Spleen (tissue), 11 donors: ENCODE measurements around the gene EMX1. TPM values are rescaled to one million over a fixed set of nuclear protein-coding genes. Genes with fewer than 3 reads are reported as not detected.

Experiments used
- DNase-seq: peaks from one replicate; pipeline ENCODE4 v3.0.0-alpha.2; 2020
- H3K27ac ChIP-seq, 8 donors: fragments of 200-600 bp; sonication (generic) in 7 of 8; 1 replicate in 4 of 8; 2 replicates in 4 of 8; pipeline versions ENCODE4 v1.5.0 to v1.8.0; 2016 to 2021; ENCODE audit warnings: inconsistent platforms in 4 of 8, mild to moderate bottlenecking in 4 of 8, moderate library complexity in 1 of 8
- H3K27me3 ChIP-seq, 7 donors: fragments of 200-600 bp; sonication (generic) in 6 of 7; replicated peaks in 1 of 7; 1 replicate in 4 of 7; 2 replicates in 3 of 7; pipeline versions ENCODE4 v1.5.0 to v1.8.0; 2016 to 2021; ENCODE audit warnings: inconsistent platforms in 3 of 7, mild to moderate bottlenecking in 1 of 7
- H3K36me3 ChIP-seq, 6 donors: fragments of 200-600 bp; sonication (generic) in 5 of 6; 1 replicate in 4 of 6; 2 replicates in 2 of 6; pipeline versions ENCODE4 v1.5.0 to v1.8.0; 2016 to 2021; ENCODE audit warnings: inconsistent platforms in 2 of 6
- H3K4me1 ChIP-seq, 6 donors: fragments of 200-600 bp; sonication (generic) in 5 of 6; 1 replicate in 3 of 6; 2 replicates in 3 of 6; pipeline versions ENCODE4 v1.5.0 to v1.8.0; 2016 to 2021; ENCODE audit warnings: inconsistent platforms in 3 of 6
- H3K4me3 ChIP-seq, 8 donors: fragments of 200-600 bp; sonication (generic) in 7 of 8; 1 replicate in 4 of 8; 2 replicates in 4 of 8; pipeline versions ENCODE4 v1.5.0 to v1.8.0; 2016 to 2021; ENCODE audit warnings: inconsistent platforms in 4 of 8, mild to moderate bottlenecking in 4 of 8, moderate library complexity in 2 of 8
- H3K9me3 ChIP-seq, 8 donors: fragments of 200-600 bp; sonication (generic) in 7 of 8; 1 replicate in 4 of 8; 2 replicates in 4 of 8; pipeline versions ENCODE4 v1.5.0 to v1.8.0; 2016 to 2021; ENCODE audit warnings: inconsistent platforms in 4 of 8
- CTCF ChIP-seq, 11 experiments: fragments of 200-600 bp in 7 of 11; fragments of 450-650 bp in 4 of 11; sonication (generic) in 4 of 11; IDR thresholded peaks in 8 of 11; conservative IDR thresholded peaks in 3 of 11; 1 replicate in 7 of 11; 2 replicates in 4 of 11; pipeline versions ENCODE4 v1.4.0 to v1.8.0; 2016 to 2021; ENCODE audit warnings: antibody characterized with exemption in 11 of 11, inconsistent platforms in 4 of 11, mild to moderate bottlenecking in 1 of 11
- POLR2A ChIP-seq, 3 donors: fragments of 450-650 bp; IDR thresholded peaks; one replicate each; pipeline ENCODE4 v1.5.1; 2017; ENCODE audit warnings: antibody characterized with exemption in 3 of 3, mild to moderate bottlenecking in 1 of 3
- POLR2AphosphoS5 ChIP-seq, 3 donors: sonication (generic); formaldehyde crosslinking; IDR thresholded peaks; one replicate each; pipeline ENCODE4 v1.5.1; 2017; ENCODE audit warnings: antibody characterized with exemption in 3 of 3
- WGBS, 5 donors: extraction: QIAGEN DNeasy Blood & Tissue Kit in 3 of 5; methylation state at CpG; one replicate each; pipeline versions ENCODE4 v1.1.5 to v1.1.7; 2013 to 2018; 5-methylcytosine and 5-hydroxymethylcytosine counted together
- intact Hi-C: fragments of 100-400 bp; cut with DNase I; formaldehyde crosslinking; loops from one replicate; pipeline ENCODE4 v1.15.0; 2023; ENCODE audit warnings: low total_unique reads
- polyA plus RNA-seq, 3 donors: library from polyadenylated mRNA; stranded (reverse); fragments of 200-250 nt; gene quantifications; one replicate each; pipeline ENCODE4 v1.2.1, GENCODE V29; 2013
- total RNA-seq, 7 donors: library from RNA; depleted of rRNA in 3 of 7; stranded (reverse); fragments of >200 nt in 3 of 7; fragmentation: NEBNext Ultra II Directional in 4 of 7; extraction: Animal tissue kit (Norgen Biotek cat#: 25700) in 4 of 7; gene quantifications; one replicate each; pipeline versions ENCODE4 v1.1.0 to v1.2.1, GENCODE V29; 2016 to 2021
- donor health status: healthy with polysubstance abuse.
- donor health status: DM: no; HTN: no; CAD: no; lungs with moderate emphysema.
- donor health status: DM: no; HTN: no; CAD: no.
- donor health status: Bipolar disorder and iron deficiency.
- donor health status: healthy.
- donor health status: DM: no; HTN: no; CAD: no.
- donor health status: DM: yes; HTN: yes; CAD: no.

Gene EMX1
- total and polyA plus RNA-seq, 10 donors = not detected

DNA sequence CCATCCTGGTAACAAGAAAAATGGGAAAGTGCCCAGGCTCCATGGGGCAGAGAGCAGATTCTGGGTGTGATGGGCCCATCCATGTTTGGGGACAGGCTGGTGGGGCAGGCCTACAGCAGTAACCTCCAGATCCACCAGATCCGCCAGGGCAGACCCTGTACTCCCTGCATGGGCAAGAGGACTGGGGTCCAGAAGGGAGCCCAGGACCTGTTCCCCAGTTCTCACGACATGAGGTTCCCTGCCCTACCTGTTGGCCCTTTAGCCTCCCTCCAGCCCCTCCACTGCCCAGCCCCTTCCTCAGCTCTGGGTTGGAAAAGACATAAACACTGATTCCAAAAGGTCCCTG, 38.7 kb downstream of the EMX1 start:
- WGBS, 5 donors = 84 to 100% (median 95%) methylated on average over 2 of the region's 2 CpGs

GRCh38 chr2:72956936-72957335, 39.6 kb downstream of the EMX1 start:
- H3K36me3 ChIP-seq = peaks cover 0 to 98% (median 0%) of the 10 kb centered on the region in 6 donors
- no peaks in the 10 kb centered on the region for H3K27me3 ChIP-seq
- H3K27ac ChIP-seq = no peak overlapping the region
- H3K4me1 ChIP-seq = peaks cover 0 to 13% (median 0%) of the 10 kb centered on the region in 6 donors
- no peak for DNase-seq
- no peak overlapping the region for H3K4me3 ChIP-seq
- intact Hi-C loops = no loop called here
- 63 to 89% (median 77%) methylated on average over 3 of the region's 3 CpGs for WGBS, 5 donors
- H3K9me3 ChIP-seq = no peaks in the 10 kb centered on the region
- TF ChIP-seq POLR2AphosphoS5 (IDR thresholded peaks at IDR 0.05) = no peak

More for the DNA sequence above, 38.7 kb downstream of the EMX1 start:
- DNase-seq = no peak
- H3K4me3 ChIP-seq = no peak overlapping the region
- no peaks in the 10 kb centered on the region for H3K27me3 ChIP-seq
- intact Hi-C loops = no loop called here
- H3K4me1 ChIP-seq = peaks cover 0 to 13% (median 0%) of the 10 kb centered on the region in 6 donors
- H3K27ac ChIP-seq = no peak overlapping the region
- no peak for TF ChIP-seq POLR2A (IDR thresholded peaks at IDR 0.05)
- TF ChIP-seq POLR2AphosphoS5 (IDR thresholded peaks at IDR 0.05) = no peak
- TF ChIP-seq CTCF (IDR thresholded peaks at IDR 0.05 in 8 of 11, conservative IDR thresholded peaks at IDR 0.05 in 3 of 11) = no peak
- no peaks in the 10 kb centered on the region for H3K9me3 ChIP-seq
- H3K36me3 ChIP-seq = peaks cover 0 to 98% (median 0%) of the 10 kb centered on the region in 6 donors

- intact Hi-C loops = no loop called here
Observed at GRCh38 chr2:72958542-72959385, 41.4 kb downstream of the EMX1 start.

DNA sequence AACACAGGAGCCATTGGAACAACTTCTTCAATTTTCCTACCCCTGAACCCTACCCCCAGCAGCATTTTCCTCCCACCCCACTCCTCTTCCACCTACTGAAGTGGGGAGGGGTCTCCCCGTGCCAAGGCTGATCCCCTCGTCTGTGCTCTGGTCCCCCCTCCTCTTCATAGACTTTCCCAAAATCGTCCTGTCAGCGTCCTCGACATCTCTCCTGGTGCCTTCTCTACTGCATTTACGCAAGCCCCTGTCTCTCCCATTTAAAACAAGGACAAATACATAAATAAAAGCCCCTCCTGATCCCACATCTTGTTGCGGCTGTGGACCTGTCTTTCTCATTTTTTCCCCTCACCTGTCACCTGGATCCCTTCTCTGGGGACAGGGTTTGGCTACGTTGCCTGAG, 42.2 kb downstream of the EMX1 start:
- no peaks in the 10 kb centered on the region for H3K27me3 ChIP-seq
- no peak overlapping the region for H3K27ac ChIP-seq
- DNase-seq = no peak
- no peak for TF ChIP-seq CTCF (IDR thresholded peaks at IDR 0.05 in 8 of 11, conservative IDR thresholded peaks at IDR 0.05 in 3 of 11)
- no peak for TF ChIP-seq POLR2AphosphoS5 (IDR thresholded peaks at IDR 0.05)
- no peak for TF ChIP-seq POLR2A (IDR thresholded peaks at IDR 0.05)
- 93 to 98% (median 94%) methylated on average over 8 of the region's 8 CpGs for WGBS, 5 donors
- H3K4me3 ChIP-seq = no peak overlapping the region
- H3K36me3 ChIP-seq = peaks cover 0 to 98% (median 0%) of the 10 kb centered on the region in 6 donors
- H3K9me3 ChIP-seq = no peaks in the 10 kb centered on the region
- intact Hi-C loops = no loop called here
- H3K4me1 ChIP-seq = peaks cover 0 to 9% (median 0%) of the 10 kb centered on the region in 6 donors

More at GRCh38 chr2:72958542-72959385, 41.4 kb downstream of the EMX1 start:
- Histone ChIP-seq H3K27me3 (no peaks in the 10 kb centered on the region), H3K27ac (no peak overlapping the region), H3K4me1 (peaks cover 0 to 13% (median 0%) of the 10 kb centered on the region in 6 donors), H3K36me3 (peaks cover 0 to 98% (median 0%) of the 10 kb centered on the region in 6 donors), H3K9me3 (no peaks in the 10 kb centered on the region), H3K4me3 (no peak overlapping the region)
- DNase-seq = no peak
- 91 to 97% (median 95%) methylated on average over 13 of the region's 13 CpGs for WGBS, 5 donors
- TF ChIP-seq POLR2AphosphoS5 (IDR thresholded peaks at IDR 0.05) = no peak
- no peak for TF ChIP-seq POLR2A (IDR thresholded peaks at IDR 0.05)
- TF ChIP-seq CTCF (IDR thresholded peaks at IDR 0.05 in 8 of 11, conservative IDR thresholded peaks at IDR 0.05 in 3 of 11) = no peak
